K562 (cell line): ENCODE results near the gene RDH14. TPM values are rescaled to one million over a fixed set of nuclear protein-coding genes. Genes with fewer than 3 reads are reported as not detected.
A peak's percentile ranks its signal among the peaks of the same experiment; 100 is the strongest.

ENCODE experiments used
- ATAC-seq: fragments of 200-7000 bp; cut with Tn5 transposase; 3 replicates; pipeline ENCODE4 v1.9.1; 2020; ENCODE audit warnings: moderate library complexity
- BruUV-seq: library from RNA; stranded (reverse); fragments of 400-500 nt; replicated peaks from 2 replicates; lab custom pipeline; 2021; lab: Mats Ljungman, UMichigan
- CTCF ChIA-PET: fragments of 300-600 bp; formaldehyde crosslinking; extraction: SDS; loops from one replicate; lab custom pipeline; 2021; ENCODE audit warnings: low intra/inter-chr PET ratio; lab: Yijun Ruan, JAX
- POLR2A ChIA-PET: fragments of 300-600, 350-650 bp; sonication (Branson Sonifier 250); formaldehyde crosslinking; extraction: SDS; loops from one replicate; lab custom pipeline; 2021; ENCODE audit warnings: antibody characterized with exemption, inconsistent platforms; lab: Yijun Ruan, JAX
- DNase-seq, 4 experiments: peaks; one replicate each; pipeline versions ENCODE4 v3.0.0 to v3.0.0-alpha.2; 2011 to 2018; ENCODE audit warnings: low spot score in 3 of 4, mixed read lengths in 3 of 4; ENCODE audit errors: extremely low read depth in 1 of 4
- FAIRE-seq: peaks from 2 replicates; lab custom pipeline; 2011; peaks lifted over from hg19 to GRCh38; lab: Jason Lieb, UNC
- H2AFZ ChIP-seq: 2 replicates; pipeline ENCODE4 v1.6.0; 2011; ENCODE audit warnings: low read depth, low read length, control low read depth, inconsistent platforms
- H3K27ac ChIP-seq: fragments of 200-600 bp; 3 replicates; pipeline ENCODE4 v1.8.0; 2011; ENCODE audit warnings: low read depth, mild to moderate bottlenecking, control low read depth, inconsistent platforms, low read length, moderate library complexity, mixed read lengths; ENCODE audit errors: extremely low read depth
- H3K27me3 ChIP-seq, 2 experiments: fragments of 300-600 bp in 1 of 2; 2 replicates in 1 of 2; 3 replicates in 1 of 2; pipeline versions ENCODE4 v1.6.0 to v1.8.0; 2011; ENCODE audit warnings: inconsistent platforms in 2 of 2, low read length in 2 of 2, mild to moderate bottlenecking in 1 of 2, mixed read lengths in 1 of 2, moderate library complexity in 1 of 2; ENCODE audit not compliant: control insufficient read depth in 2 of 2, insufficient read depth in 2 of 2
- H3K36me3 ChIP-seq: fragments of 300-600 bp; 3 replicates; pipeline ENCODE4 v1.8.0; 2011; ENCODE audit warnings: mild to moderate bottlenecking, low read length, inconsistent platforms; ENCODE audit not compliant: control insufficient read depth, insufficient read depth
- H3K4me1 ChIP-seq, 2 experiments: fragments of 200-600 bp in 1 of 2; replicated peaks in 1 of 2; 2 replicates in 1 of 2; 3 replicates in 1 of 2; pipeline versions ENCODE4 v1.5.1 to v1.8.0; 2011; ENCODE audit warnings: inconsistent platforms in 2 of 2, low read length in 2 of 2, mild to moderate bottlenecking in 1 of 2, mixed read lengths in 1 of 2, moderate library complexity in 1 of 2; ENCODE audit not compliant: control insufficient read depth in 2 of 2, insufficient read depth in 2 of 2
- H3K4me2 ChIP-seq: 2 replicates; pipeline ENCODE4 v1.6.1; 2011; ENCODE audit warnings: low read length, control low read depth, inconsistent platforms, mixed read lengths; ENCODE audit not compliant: insufficient read depth
- H3K4me3 ChIP-seq: fragments of 200-600 bp; sonication (generic), shearing (Covaris generic); 2 replicates; pipeline ENCODE4 v1.5.1; 2016; ENCODE audit warnings: control low read depth, inconsistent platforms
- H3K79me2 ChIP-seq: fragments of 200-600 bp; 3 replicates; pipeline ENCODE4 v1.8.0; 2011; ENCODE audit warnings: low read length, inconsistent platforms; ENCODE audit not compliant: control insufficient read depth, insufficient read depth
- H3K9ac ChIP-seq, 2 experiments: 2 replicates each; pipeline versions ENCODE4 v1.6.0 to v1.6.1; 2011; ENCODE audit warnings: low read depth in 2 of 2, low read length in 2 of 2, control low read depth in 1 of 2, inconsistent platforms in 1 of 2, mild to moderate bottlenecking in 1 of 2, mixed read lengths in 1 of 2; ENCODE audit not compliant: insufficient read depth in 1 of 2
- H3K9me1 ChIP-seq: one replicate; pipeline ENCODE4 v1.6.0; 2011; ENCODE audit warnings: inconsistent platforms, mild to moderate bottlenecking, low read length, moderate library complexity; ENCODE audit not compliant: control insufficient read depth, insufficient read depth
- H3K9me3 ChIP-seq: replicated peaks from 2 replicates; pipeline ENCODE4 v1.5.1; 2011; ENCODE audit warnings: low read depth, low read length, inconsistent platforms; ENCODE audit not compliant: control insufficient read depth, insufficient read depth
- H4K20me1 ChIP-seq: replicated peaks from 2 replicates; pipeline ENCODE4 v1.6.1; 2011; ENCODE audit warnings: low read length, inconsistent platforms, mixed read lengths; ENCODE audit not compliant: control insufficient read depth, insufficient read depth
- CBX1 ChIP-seq: sonication (generic); IDR thresholded peaks from 2 replicates; pipeline ENCODE4 v1.6.1; 2016; ENCODE audit warnings: antibody characterized with exemption, low read depth, mild to moderate bottlenecking
- CLOCK ChIP-seq: fragments of 250-450 bp; sonication (Bioruptor Pico); IDR thresholded peaks from 2 replicates; pipeline ENCODE4 v1.4.0; 2020; ENCODE audit warnings: mild to moderate bottlenecking, moderate library complexity, borderline replicate concordance
- ELF2 ChIP-seq: fragments of 250-450 bp; sonication (Bioruptor Pico); IDR thresholded peaks from 2 replicates; pipeline ENCODE4 v1.5.0; 2021; ENCODE audit warnings: mild to moderate bottlenecking
- FOSL1 ChIP-seq: fragments of 200-800 bp; sonication (Bioruptor generic); conservative IDR thresholded peaks from 2 replicates; pipeline ENCODE4 v1.6.1; 2016; ENCODE audit warnings: missing genetic modification characterization, missing compliant biosample characterization
- KDM4B ChIP-seq, 2 experiments: fragments of 450-650 bp in 1 of 2; sonication (generic) in 1 of 2; IDR thresholded peaks; 2 replicates each; pipeline ENCODE4 v1.6.1; 2016 to 2017; ENCODE audit warnings: borderline replicate concordance in 2 of 2, antibody characterized with exemption in 1 of 2, low read depth in 1 of 2, mild to moderate bottlenecking in 1 of 2
- KLF13 ChIP-seq: fragments of 450-650 bp; IDR thresholded peaks from 2 replicates; pipeline ENCODE4 v1.6.1; 2016; ENCODE audit warnings: missing genetic modification characterization, low read depth, mild to moderate bottlenecking, missing compliant biosample characterization, moderate library complexity, borderline replicate concordance
- PML ChIP-seq: IDR thresholded peaks from 2 replicates; pipeline ENCODE4 v1.6.1; 2012; ENCODE audit warnings: low read length, inconsistent platforms
- SREBF1 ChIP-seq: fragments of 150-350 bp; IDR thresholded peaks from 2 replicates; pipeline ENCODE4 v1.6.1; 2014; ENCODE audit warnings: antibody characterized with exemption, low read depth, low read length, borderline replicate concordance
- WGBS: fragments of 100-300 bp; shearing (Covaris generic); methylation state at CpG from one replicate; pipeline ENCODE4 v1.1.6; 2016; ENCODE audit warnings: low coverage, mixed read lengths; ENCODE audit not compliant: insufficient coverage; ENCODE audit errors: missing lambda C conversion rate; 5-methylcytosine and 5-hydroxymethylcytosine counted together
- in situ Hi-C: fragments of 300-500 bp; cut with MboI; formaldehyde crosslinking; loops from 4 replicates; pipeline ENCODE4 v1.15.0; 2018; ENCODE audit warnings: inconsistent platforms, mixed read lengths
- intact Hi-C: fragments of 100-400 bp; cut with micrococcal nuclease; formaldehyde crosslinking; loops from 2 replicates; pipeline ENCODE4 v1.14.2; 2022
- polyA plus RNA-seq, 8 experiments: library from polyadenylated mRNA; depleted of rRNA in 4 of 8; stranded (reverse) in 5 of 8; unstranded in 3 of 8; fragments of >200 nt; fragmentation: Nextera tagmentation in 2 of 8; fragmentation: Illumina TruSeq in 1 of 8; extraction: Ambion mirVana in 2 of 8; extraction: Trizol in 1 of 8; gene quantifications; 2 replicates each; pipeline versions ENCODE4 v1.2.1 to v1.2.3, GENCODE V29; 2011 to 2014; ENCODE audit warnings: inconsistent platforms in 1 of 8, missing spikeins in 1 of 8
- total RNA-seq, 7 experiments: library from RNA; depleted of rRNA in 6 of 7; stranded (reverse); fragments of >200 nt in 6 of 7; fragmentation: Illumina TruSeq in 2 of 7; extraction: Trizol in 2 of 7; gene quantifications; 2 replicates each; pipeline versions ENCODE4 v1.2.1 to v1.2.3, GENCODE V29; 2011 to 2021; ENCODE audit warnings: low replicate concordance in 1 of 7
- TF ChIP-seq, protein P1 (sequence below): fragments of 450-650 bp; IDR thresholded peaks from 2 replicates; pipeline ENCODE4 v1.6.1; 2016
- TF ChIP-seq, protein P2 (sequence below): fragments of 250-450 bp; sonication (Bioruptor Pico); IDR thresholded peaks from 2 replicates; pipeline ENCODE4 v1.5.1; 2021; ENCODE audit warnings: mild to moderate bottlenecking
- TF ChIP-seq, protein P3 (sequence below): sonication (generic); formaldehyde crosslinking; IDR thresholded peaks from 2 replicates; pipeline ENCODE4 v1.8.0; 2022; ENCODE audit warnings: mild to moderate bottlenecking, missing genetic modification reagents, borderline replicate concordance
- TF ChIP-seq, protein P4 (sequence below), 2 experiments: fragments of 450-650 bp in 1 of 2; sonication (generic) in 1 of 2; formaldehyde crosslinking in 1 of 2; IDR thresholded peaks in 1 of 2; conservative IDR thresholded peaks in 1 of 2; 2 replicates each; pipeline versions ENCODE4 v1.6.1 to v1.8.1; 2016 to 2023; ENCODE audit warnings: mild to moderate bottlenecking in 2 of 2, moderate library complexity in 2 of 2, inconsistent platforms in 1 of 2, missing genetic modification reagents in 1 of 2

RDH14 gene
- total and polyA plus RNA-seq, 9 of the 15 experiments (the other 6 are each of a cell fraction or from before 2014, with no cell fraction given), result 6.7 to 26.2 (median 20.9) TPM

- no peak overlapping the region for H2AFZ ChIP-seq
- BruUV-seq, result no TSS peak
- no peaks in the 10 kb centered on the region for H3K79me2 ChIP-seq
- WGBS, result 0% methylated on average over 4 of the region's 4 CpGs
- no peak overlapping the region for H3K27ac ChIP-seq
- no peaks in the 10 kb centered on the region for H3K36me3 ChIP-seq
- no peak overlapping the region for H3K4me3 ChIP-seq
- no peaks in the 10 kb centered on the region for H3K9me3 ChIP-seq
- DNase-seq, result no peak
- intact Hi-C loops, result no loop called here
- no peaks in the 10 kb centered on the region for H3K27me3 ChIP-seq
- peaks cover 0 to 11% of the 10 kb centered on the region in 2 experiments; a peak in 3 of 5 replicates for H3K4me1 ChIP-seq
- no peaks in the 10 kb centered on the region for H4K20me1 ChIP-seq
- ChIA-PET POLR2A (no interaction called here), CTCF (no interaction called here)
- FAIRE-seq, result no peak
- ATAC-seq, result no peak
- no peak overlapping the region for H3K4me2 ChIP-seq
- in situ Hi-C loops, result no loop called here
- H3K9me1 ChIP-seq, result no peaks in the 10 kb centered on the region
- H3K9ac ChIP-seq, result no peak overlapping the region
- peak; percentile 85 for TF ChIP-seq FOSL1 (tag)
- TF ChIP-seq ELF2 (CRISPR knock-in tag), result no peak
- TF ChIP-seq CLOCK (CRISPR knock-in tag), result no peak
- TF ChIP-seq, protein P1, sequence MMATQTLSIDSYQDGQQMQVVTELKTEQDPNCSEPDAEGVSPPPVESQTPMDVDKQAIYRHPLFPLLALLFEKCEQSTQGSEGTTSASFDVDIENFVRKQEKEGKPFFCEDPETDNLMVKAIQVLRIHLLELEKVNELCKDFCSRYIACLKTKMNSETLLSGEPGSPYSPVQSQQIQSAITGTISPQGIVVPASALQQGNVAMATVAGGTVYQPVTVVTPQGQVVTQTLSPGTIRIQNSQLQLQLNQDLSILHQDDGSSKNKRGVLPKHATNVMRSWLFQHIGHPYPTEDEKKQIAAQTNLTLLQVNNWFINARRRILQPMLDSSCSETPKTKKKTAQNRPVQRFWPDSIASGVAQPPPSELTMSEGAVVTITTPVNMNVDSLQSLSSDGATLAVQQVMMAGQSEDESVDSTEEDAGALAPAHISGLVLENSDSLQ, result no peak
- TF ChIP-seq, protein P2, sequence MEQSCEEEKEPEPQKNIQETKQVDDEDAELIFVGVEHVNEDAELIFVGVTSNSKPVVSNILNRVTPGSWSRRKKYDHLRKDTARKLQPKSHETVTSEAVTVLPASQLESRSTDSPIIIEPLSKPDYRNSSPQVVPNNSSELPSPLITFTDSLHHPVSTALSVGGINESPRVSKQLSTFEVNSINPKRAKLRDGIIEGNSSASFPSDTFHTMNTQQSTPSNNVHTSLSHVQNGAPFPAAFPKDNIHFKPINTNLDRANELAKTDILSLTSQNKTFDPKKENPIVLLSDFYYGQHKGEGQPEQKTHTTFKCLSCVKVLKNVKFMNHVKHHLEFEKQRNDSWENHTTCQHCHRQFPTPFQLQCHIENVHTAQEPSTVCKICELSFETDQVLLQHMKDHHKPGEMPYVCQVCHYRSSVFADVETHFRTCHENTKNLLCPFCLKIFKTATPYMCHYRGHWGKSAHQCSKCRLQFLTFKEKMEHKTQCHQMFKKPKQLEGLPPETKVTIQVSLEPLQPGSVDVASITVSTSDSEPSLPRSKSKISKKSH (CRISPR knock-in tag), result no peak
- no peak for TF ChIP-seq KDM4B (IDR thresholded peaks at IDR 0.05; ENCODE audit: borderline replicate concordance in 2 of 2, low read depth in 1 of 2)
- no peak for TF ChIP-seq SREBF1
- TF ChIP-seq, protein P3, sequence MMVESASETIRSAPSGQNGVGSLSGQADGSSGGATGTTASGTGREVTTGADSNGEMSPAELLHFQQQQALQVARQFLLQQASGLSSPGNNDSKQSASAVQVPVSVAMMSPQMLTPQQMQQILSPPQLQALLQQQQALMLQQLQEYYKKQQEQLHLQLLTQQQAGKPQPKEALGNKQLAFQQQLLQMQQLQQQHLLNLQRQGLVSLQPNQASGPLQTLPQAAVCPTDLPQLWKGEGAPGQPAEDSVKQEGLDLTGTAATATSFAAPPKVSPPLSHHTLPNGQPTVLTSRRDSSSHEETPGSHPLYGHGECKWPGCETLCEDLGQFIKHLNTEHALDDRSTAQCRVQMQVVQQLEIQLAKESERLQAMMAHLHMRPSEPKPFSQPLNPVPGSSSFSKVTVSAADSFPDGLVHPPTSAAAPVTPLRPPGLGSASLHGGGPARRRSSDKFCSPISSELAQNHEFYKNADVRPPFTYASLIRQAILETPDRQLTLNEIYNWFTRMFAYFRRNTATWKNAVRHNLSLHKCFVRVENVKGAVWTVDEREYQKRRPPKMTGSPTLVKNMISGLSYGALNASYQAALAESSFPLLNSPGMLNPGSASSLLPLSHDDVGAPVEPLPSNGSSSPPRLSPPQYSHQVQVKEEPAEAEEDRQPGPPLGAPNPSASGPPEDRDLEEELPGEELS (CRISPR knock-in tag), result no peak
- no peak for TF ChIP-seq KLF13 (tag)
- no peak for TF ChIP-seq PML
- TF ChIP-seq CBX1, result no peak
- TF ChIP-seq, protein P4, sequence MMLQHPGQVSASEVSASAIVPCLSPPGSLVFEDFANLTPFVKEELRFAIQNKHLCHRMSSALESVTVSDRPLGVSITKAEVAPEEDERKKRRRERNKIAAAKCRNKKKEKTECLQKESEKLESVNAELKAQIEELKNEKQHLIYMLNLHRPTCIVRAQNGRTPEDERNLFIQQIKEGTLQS (IDR thresholded peaks at IDR 0.05), result peak; percentile 29; the same call in 1 of the 2 replicates
- TF ChIP-seq, protein P4 (CRISPR knock-in tag; conservative IDR thresholded peaks at IDR 0.05), result no peak
Measured at GRCh38 chr2:18545384-18545783, 15.1 kb downstream of the RDH14 start.
